Osteocyte (in vitro differentiated cells): ENCODE data around the gene ARFGAP1. TPM values are rescaled to one million over a fixed set of nuclear protein-coding genes. Genes with fewer than 3 reads are reported as not detected.

Experiments used
- DNase-seq: peaks from one replicate; pipeline ENCODE4 v3.0.0; 2021; ENCODE audit warnings: mixed read lengths; ENCODE audit not compliant: unreplicated experiment; ENCODE audit errors: extremely low spot score
- H3K27ac Mint-ChIP-seq: one replicate; pipeline ENCODE4 v1.8.0; 2021; ENCODE audit warnings: mild to moderate bottlenecking, mixed read lengths; ENCODE audit not compliant: unreplicated experiment
- H3K27me3 Mint-ChIP-seq: one replicate; pipeline ENCODE4 v1.8.0; 2021; ENCODE audit warnings: mixed read lengths; ENCODE audit not compliant: unreplicated experiment
- H3K36me3 Mint-ChIP-seq: one replicate; pipeline ENCODE4 v1.8.0; 2021; ENCODE audit warnings: mixed read lengths; ENCODE audit not compliant: unreplicated experiment
- H3K4me1 Mint-ChIP-seq: one replicate; pipeline ENCODE4 v1.8.0; 2021; ENCODE audit warnings: mixed read lengths; ENCODE audit not compliant: unreplicated experiment
- H3K4me3 Mint-ChIP-seq: one replicate; pipeline ENCODE4 v1.8.0; 2021; ENCODE audit warnings: mild to moderate bottlenecking, moderate library complexity, mixed read lengths; ENCODE audit not compliant: unreplicated experiment
- H3K9me3 Mint-ChIP-seq: one replicate; pipeline ENCODE4 v1.8.0; 2021; ENCODE audit warnings: mixed read lengths; ENCODE audit not compliant: unreplicated experiment
- CTCF ChIP-seq: fragments of 200-600 bp; sonication (generic); IDR thresholded peaks from 2 replicates; pipeline ENCODE4 v1.5.0; 2021; ENCODE audit warnings: antibody characterized with exemption, mild to moderate bottlenecking, moderate library complexity
- total RNA-seq: library from RNA; stranded (reverse); gene quantifications from 2 replicates; pipeline ENCODE4 v1.2.1, GENCODE V29; 2021

ARFGAP1 gene
- total RNA-seq, 1 donor from 2014 or later: 119 TPM

GRCh38 chr20:63284981-63285524 lies 12.4 kb downstream of the ARFGAP1 start:
- Mint-ChIP-seq H3K36me3 (peaks cover 20% of the 10 kb centered on the region), H3K9me3 (no peaks in the 10 kb centered on the region), H3K27ac (no peak overlapping the region), H3K4me1 (no peaks in the 10 kb centered on the region), H3K27me3 (no peaks in the 10 kb centered on the region), H3K4me3 (no peak overlapping the region)
- DNase-seq: no peak
- no peak for TF ChIP-seq CTCF

- Mint-ChIP-seq H3K27ac (no peak overlapping the region), H3K36me3 (peaks cover 17% of the 10 kb centered on the region), H3K9me3 (no peaks in the 10 kb centered on the region), H3K27me3 (no peaks in the 10 kb centered on the region), H3K4me1 (no peaks in the 10 kb centered on the region), H3K4me3 (no peak overlapping the region)
- no peak for DNase-seq
- no peak for TF ChIP-seq CTCF
Observed at GRCh38 chr20:63285636-63286615, 13.3 kb downstream of the ARFGAP1 start.

- Mint-ChIP-seq H3K27ac (no peak overlapping the region), H3K4me1 (no peaks in the 10 kb centered on the region), H3K27me3 (no peaks in the 10 kb centered on the region), H3K9me3 (no peaks in the 10 kb centered on the region), H3K36me3 (peaks cover 14% of the 10 kb centered on the region), H3K4me3 (no peak overlapping the region)
- no peak for TF ChIP-seq CTCF
- DNase-seq: no peak
Observed at GRCh38 chr20:63286781-63287696, 14.4 kb downstream of the ARFGAP1 start.

- no peak for TF ChIP-seq CTCF
- Mint-ChIP-seq H3K27me3 (no peaks in the 10 kb centered on the region), H3K4me3 (no peak overlapping the region), H3K9me3 (no peaks in the 10 kb centered on the region), H3K36me3 (peaks cover 13% of the 10 kb centered on the region), H3K27ac (no peak overlapping the region), H3K4me1 (no peaks in the 10 kb centered on the region)
- no peak for DNase-seq
Observed at GRCh38 chr20:63287697-63288580, 15.3 kb downstream of the ARFGAP1 start.
